Calu3 (cell line): ENCODE data around the gene IGF2BP2. TPM values are rescaled to one million over a fixed set of nuclear protein-coding genes. Genes with fewer than 3 reads are reported as not detected.
"Not testable (repeated sequence)": the region's sequence is repeated elsewhere in the genome, so short reads cannot be mapped to it uniquely, and the experiment has no call there.

Experiments used
- BruUV-seq: library from RNA; stranded (reverse); fragments of 400-500 nt; replicated peaks from 2 replicates; lab custom pipeline; 2021; lab: Mats Ljungman, UMichigan
- CTCF ChIA-PET: fragments of 300-600 bp; sonication (Branson Sonifier 250); formaldehyde crosslinking; loops from one replicate; lab custom pipeline; 2022; ENCODE audit warnings: antibody characterized with exemption; lab: Charles Lee
- DNase-seq: peaks from one replicate; pipeline ENCODE4 v3.0.0; 2022
- H3K27ac Mint-ChIP-seq: one replicate; pipeline ENCODE4 v1.8.0; 2022; ENCODE audit warnings: mixed read lengths; ENCODE audit not compliant: unreplicated experiment
- H3K27me3 Mint-ChIP-seq: one replicate; pipeline ENCODE4 v1.8.0; 2022; ENCODE audit warnings: mixed read lengths; ENCODE audit not compliant: unreplicated experiment
- H3K36me3 Mint-ChIP-seq: one replicate; pipeline ENCODE4 v1.8.0; 2022; ENCODE audit warnings: mild to moderate bottlenecking, moderate library complexity, mixed read lengths; ENCODE audit not compliant: insufficient read depth, unreplicated experiment
- H3K4me1 Mint-ChIP-seq: one replicate; pipeline ENCODE4 v1.8.0; 2022; ENCODE audit warnings: mild to moderate bottlenecking, low read depth, mixed read lengths; ENCODE audit not compliant: unreplicated experiment
- H3K4me3 Mint-ChIP-seq: one replicate; pipeline ENCODE4 v1.8.0; 2022; ENCODE audit warnings: mild to moderate bottlenecking, low read depth, moderate library complexity, mixed read lengths; ENCODE audit not compliant: unreplicated experiment
- H3K9me3 Mint-ChIP-seq: one replicate; pipeline ENCODE4 v1.8.0; 2022; ENCODE audit warnings: low read depth, mixed read lengths; ENCODE audit not compliant: unreplicated experiment
- CTCF ChIP-seq: fragments of 200-600 bp; IDR thresholded peaks from one replicate; pipeline ENCODE4 v1.8.0; 2022; ENCODE audit warnings: antibody characterized with exemption; ENCODE audit not compliant: unreplicated experiment
- intact Hi-C: fragments of 100-400 bp; cut with micrococcal nuclease; formaldehyde crosslinking; loops from one replicate; pipeline ENCODE4 v1.10.0; 2022; ENCODE audit not compliant: unreplicated experiment
- total RNA-seq: library from RNA; stranded (reverse); gene quantifications from 2 replicates; pipeline ENCODE4 v1.2.3, GENCODE V29; 2022

IGF2BP2 gene
- total RNA-seq, 1 experiment from 2014 or later = 156 TPM

- TF ChIP-seq CTCF = no peak
- no peaks in the 10 kb centered on the region for H3K9me3 Mint-ChIP-seq
Measured at GRCh38 chr3:185786956-185787877, 37.6 kb downstream of the IGF2BP2 start.

GRCh38 chr3:185786258-185786657 is 38.6 kb downstream of the IGF2BP2 start:
- BruUV-seq, H3K9me3 Mint-ChIP-seq, H3K27me3 Mint-ChIP-seq: not testable (repeated sequence)
- CTCF ChIA-PET = interaction anchor here (0.7 to 3.6 kb wide), 6 partner anchors 11 to 37 kb away, joined by 3 to 23 read pairs (median 4); no protein-coding TSS in a partner anchor
- Mint-ChIP-seq H3K36me3 (peaks cover 34% of the 10 kb centered on the region), H3K27ac (peak overlapping the region; percentile 92), H3K4me1 (peaks cover 76% of the 10 kb centered on the region), H3K4me3 (peak overlapping the region; percentile 59)
- intact Hi-C loops = loop anchor here (1.0 kb wide), 1 partner anchor 10 kb away; no protein-coding TSS in a partner anchor
- peak; percentile 33 for DNase-seq

More at GRCh38 chr3:185786956-185787877, 37.6 kb downstream of the IGF2BP2 start:
- no peaks in the 10 kb centered on the region for H3K27me3 Mint-ChIP-seq
- intact Hi-C loops = loop anchor here (1.0 kb wide), 1 partner anchor 9 kb away; no protein-coding TSS in a partner anchor
- peaks cover 34% of the 10 kb centered on the region for H3K36me3 Mint-ChIP-seq
- H3K4me1 Mint-ChIP-seq = peaks cover 76% of the 10 kb centered on the region
- CTCF ChIA-PET = interaction anchor here (0.7 to 3.6 kb wide), 6 partner anchors 10 to 622 kb away, joined by 3 to 23 read pairs (median 4); no protein-coding TSS in a partner anchor
- no peak for DNase-seq
- H3K4me3 Mint-ChIP-seq = peak overlapping the region; percentile 59
- BruUV-seq = TSS peak; percentile 97
- peak overlapping the region; percentile 92 for H3K27ac Mint-ChIP-seq

GRCh38 chr3:185784317-185784716 is 40.5 kb downstream of the IGF2BP2 start:
- no peak for DNase-seq
- Mint-ChIP-seq H3K36me3 (peaks cover 25% of the 10 kb centered on the region), H3K4me3 (no peak overlapping the region), H3K27me3 (no peaks in the 10 kb centered on the region), H3K27ac (no peak overlapping the region), H3K9me3 (no peaks in the 10 kb centered on the region), H3K4me1 (peaks cover 70% of the 10 kb centered on the region)
- no TSS peak for BruUV-seq
- intact Hi-C loops = loop anchor here (5.0 kb wide), 1 partner anchor 33 kb away; no protein-coding TSS in a partner anchor
- CTCF ChIA-PET = interaction anchor here (0.9 kb wide), 1 partner anchor 9 kb away, joined by 3 read pairs; no protein-coding TSS in a partner anchor
- TF ChIP-seq CTCF = no peak

GRCh38 chr3:185781759-185782158 is 43.1 kb downstream of the IGF2BP2 start:
- TF ChIP-seq CTCF = no peak
- intact Hi-C loops = loop anchor here (5.0 kb wide), 1 partner anchor 36 kb away; no protein-coding TSS in a partner anchor
- Mint-ChIP-seq H3K9me3 (no peaks in the 10 kb centered on the region), H3K27me3 (no peaks in the 10 kb centered on the region), H3K4me3 (no peak overlapping the region), H3K27ac (no peak overlapping the region), H3K4me1 (peaks cover 76% of the 10 kb centered on the region), H3K36me3 (peaks cover 29% of the 10 kb centered on the region)
- CTCF ChIA-PET = interaction anchor here (0.9 to 2.7 kb wide), 3 partner anchors 13 to 23 kb away, joined by 3 to 6 read pairs (median 3); no protein-coding TSS in a partner anchor
- DNase-seq = no peak
- no TSS peak for BruUV-seq
